ENCODE data around the gene MTMR4.
"Not testable (repeated sequence)": the region's sequence is repeated elsewhere in the genome, so short reads cannot be mapped to it uniquely, and the experiment has no call there.

MTMR4 gene

DNA sequence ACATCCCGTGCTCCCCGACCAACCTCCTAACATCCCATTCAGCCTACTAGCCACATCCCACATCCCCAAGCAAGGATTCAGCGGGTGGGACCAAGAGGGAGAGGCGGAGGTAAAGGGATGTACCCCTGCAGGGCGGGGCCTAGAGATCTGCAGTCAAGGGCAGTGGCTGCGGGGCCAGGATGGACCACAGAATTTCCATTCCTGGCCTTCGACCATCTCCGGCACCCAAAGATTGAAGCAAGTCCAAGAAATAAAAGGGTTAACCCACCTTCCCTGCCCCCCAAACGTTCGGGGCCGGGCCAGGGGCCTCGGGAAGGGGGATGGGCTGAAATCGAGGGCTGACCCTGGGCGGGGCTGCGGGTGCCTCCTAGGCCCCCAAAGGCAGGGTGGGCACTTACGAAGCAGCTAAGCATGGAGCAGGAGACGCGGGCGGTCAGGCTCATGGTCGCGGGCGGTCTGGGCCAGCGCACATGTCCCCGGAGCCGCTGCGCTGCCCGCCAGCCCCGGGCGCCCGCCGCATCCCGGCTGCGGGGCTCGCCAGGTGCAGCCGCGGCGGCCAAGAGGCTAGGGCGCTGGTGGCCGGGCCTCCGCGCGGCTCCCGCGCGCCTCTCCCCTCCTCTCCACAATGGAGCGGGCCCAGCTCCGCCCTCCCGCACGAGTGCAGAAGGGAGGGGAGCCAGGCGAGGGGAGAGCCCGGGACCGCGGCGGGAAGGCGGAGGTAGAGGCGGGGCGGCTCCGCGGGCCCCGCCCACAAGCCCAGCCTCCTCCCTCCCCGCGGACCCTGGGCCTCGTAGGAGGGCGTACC lies at the start of gene MTMR4:
MTMR4 (minus strand) TSS at position 674 of the 805 bp plus-strand sequence; CDS start at position 443, 231 bp downstream.
- DNase-seq = peak; percentile 73 to 78

DNA sequence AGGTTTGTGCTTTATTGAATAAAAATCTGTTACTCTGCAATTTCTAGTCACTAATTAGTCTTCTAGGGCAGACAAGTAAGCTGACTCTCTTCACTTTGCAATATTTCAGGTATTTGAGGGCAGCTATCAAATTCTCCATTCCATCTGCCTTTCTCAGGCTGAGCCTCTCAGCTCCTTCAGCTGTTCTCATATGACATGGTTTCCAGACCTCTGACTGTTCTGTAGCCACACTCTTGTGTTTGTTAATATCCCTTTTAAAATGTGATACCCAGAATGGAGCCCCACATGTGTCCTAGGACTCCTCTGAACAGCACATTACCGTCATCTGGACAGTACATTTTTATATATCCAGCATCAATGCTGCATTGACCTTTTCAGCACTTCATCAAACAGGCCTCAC lies 46.1 kb upstream of the MTMR4 start:
- DNase-seq = no peak

DNA sequence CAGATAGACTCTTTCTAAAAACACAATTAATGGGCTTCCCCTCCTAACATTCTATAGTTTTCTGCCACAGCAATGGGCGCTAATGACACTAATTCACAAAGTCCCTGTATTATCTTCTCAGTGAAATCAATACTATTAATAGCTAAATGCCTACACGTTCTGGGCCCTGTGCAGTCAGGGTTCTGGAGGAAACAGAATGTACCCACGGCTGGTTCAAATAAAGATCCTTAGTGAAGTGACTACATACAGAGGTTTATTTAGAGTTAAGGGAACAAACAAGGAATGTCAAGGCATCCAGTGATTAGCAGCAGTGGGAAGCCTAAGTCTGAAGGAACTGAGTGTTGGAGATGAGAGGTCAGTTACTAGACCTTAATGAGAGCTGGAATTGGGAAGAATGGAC lies 43.5 kb upstream of the MTMR4 start:
- DNase-seq = no peak

DNA sequence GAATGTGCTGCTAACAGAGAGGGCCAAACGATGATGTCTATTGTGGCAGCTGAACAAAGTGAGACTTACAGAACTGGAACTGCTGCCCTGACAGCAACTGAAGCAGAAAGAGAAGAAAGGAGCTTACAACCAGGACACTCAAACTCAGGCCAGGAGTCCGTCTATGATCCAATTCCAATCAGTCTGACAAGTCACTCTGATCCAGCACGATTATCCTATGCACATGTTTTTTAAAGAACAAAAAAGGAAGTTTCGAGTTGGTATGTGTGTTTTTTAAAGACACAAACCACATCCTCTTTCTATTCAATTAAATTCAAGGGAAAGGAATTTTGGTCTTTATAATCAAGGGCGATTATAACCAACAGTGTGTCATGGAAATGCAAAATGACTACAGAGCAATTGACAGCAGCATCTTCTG lies 42.4 kb upstream of the MTMR4 start:
- DNase-seq = no peak

DNA sequence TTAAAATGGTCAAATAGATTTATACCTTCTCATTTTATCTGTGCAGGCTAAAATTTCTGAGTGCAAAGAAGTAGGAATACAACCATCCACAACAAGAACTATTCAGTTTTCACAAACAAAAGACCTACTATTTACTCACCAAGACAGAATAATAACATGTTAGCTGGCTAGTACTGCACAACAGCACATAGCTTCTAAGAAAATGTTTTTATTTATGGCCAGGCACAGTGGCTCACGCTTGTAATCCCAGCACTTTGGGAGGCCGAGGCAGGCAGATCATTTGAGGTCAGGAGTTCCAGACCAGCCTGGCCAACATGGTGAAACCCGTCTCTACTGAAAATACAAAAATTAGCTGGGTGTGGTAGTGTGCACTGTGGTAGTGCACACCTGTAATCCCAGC lies 40.7 kb upstream of the MTMR4 start:
- not testable (repeated sequence) for DNase-seq

DNA sequence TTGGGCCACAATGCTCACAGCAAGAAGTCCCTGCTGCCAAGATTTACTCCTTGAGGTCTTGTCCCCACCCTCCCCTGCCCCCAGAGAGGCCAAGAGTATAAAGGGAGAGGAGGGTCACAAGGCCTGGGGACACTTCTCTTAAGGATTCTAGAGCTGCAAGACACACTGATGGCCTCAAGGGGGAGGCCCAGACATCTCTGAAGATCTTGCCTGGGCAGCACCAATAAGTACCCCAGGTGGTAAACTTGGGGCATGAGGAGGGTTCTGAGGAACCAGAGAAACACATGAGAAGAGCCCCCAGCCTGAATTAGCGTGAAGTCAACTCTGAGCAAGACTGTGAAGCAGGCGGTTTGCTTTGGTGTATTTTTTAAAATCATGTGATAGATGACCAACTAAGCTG lies 26.8 kb upstream of the MTMR4 start:
- no peak for DNase-seq

DNA sequence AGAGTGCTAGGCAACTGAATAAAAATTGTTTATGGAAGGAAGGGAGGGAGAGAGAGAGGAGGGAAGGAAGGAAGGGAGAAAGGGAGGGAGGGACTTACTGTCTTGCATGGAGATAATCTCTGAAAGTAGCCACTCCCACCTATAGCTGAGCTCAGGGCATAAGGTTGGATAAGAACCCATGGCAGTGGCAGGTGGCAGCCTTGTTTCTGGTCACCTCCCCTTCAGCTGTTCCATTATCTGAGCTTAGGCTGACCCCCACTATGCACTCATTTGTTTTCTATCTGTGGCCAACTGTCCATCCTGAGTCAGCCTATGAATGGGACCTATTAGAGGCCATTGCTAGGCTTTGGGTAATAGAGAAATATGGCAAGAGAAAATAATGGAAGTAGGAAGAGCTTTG lies 25.3 kb upstream of the MTMR4 start:
- no peak for DNase-seq

DNA sequence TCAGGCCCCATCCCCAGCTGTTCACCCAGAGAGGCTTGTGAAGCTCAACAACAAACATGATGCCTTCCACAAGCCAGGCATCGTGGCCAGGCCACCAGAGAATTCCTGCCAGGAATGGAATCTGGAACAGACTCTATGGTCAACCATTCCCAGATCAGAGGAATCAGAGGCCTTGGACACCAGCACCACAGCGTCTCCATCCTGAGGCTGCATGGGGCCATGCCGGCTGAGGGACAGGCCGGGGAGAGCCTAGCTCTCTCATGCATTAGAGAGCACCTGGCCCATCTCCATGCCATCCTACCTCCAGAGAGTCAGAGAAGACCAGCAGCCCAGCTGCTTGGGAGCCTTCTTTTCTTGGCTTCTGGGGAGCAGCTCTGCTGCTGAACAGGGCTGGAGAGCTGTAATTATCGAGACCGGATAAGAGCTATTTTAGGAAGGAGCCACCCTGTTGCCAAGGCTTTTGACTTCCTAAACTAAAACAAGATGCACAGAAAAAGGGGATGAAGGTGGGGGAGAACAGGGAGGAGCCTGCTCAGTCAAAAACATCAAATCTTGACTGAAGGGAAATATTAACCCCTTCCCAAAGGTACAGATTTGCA lies 24.5 kb upstream of the MTMR4 start:
- DNase-seq = no peak

DNA sequence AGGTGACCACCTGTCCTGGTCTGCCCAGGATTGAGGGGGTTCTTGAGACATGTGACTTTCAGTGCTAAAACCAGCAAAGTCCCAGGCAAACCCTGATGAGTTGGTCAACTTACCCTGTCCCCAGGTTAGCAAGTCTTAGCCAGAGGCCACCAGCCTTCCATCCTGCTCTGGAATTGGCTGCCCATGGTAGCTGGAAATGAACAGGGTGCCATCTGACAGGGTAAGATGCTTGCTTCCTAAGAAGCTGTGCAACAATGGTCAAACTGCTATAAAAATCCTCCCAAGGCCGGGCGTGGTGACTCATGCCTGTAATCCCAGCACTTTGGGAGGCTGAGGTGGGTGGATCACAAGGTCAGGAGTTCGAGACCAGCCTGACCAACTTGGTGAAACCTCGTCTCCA lies 22.8 kb upstream of the MTMR4 start:
- DNase-seq = no peak

DNA sequence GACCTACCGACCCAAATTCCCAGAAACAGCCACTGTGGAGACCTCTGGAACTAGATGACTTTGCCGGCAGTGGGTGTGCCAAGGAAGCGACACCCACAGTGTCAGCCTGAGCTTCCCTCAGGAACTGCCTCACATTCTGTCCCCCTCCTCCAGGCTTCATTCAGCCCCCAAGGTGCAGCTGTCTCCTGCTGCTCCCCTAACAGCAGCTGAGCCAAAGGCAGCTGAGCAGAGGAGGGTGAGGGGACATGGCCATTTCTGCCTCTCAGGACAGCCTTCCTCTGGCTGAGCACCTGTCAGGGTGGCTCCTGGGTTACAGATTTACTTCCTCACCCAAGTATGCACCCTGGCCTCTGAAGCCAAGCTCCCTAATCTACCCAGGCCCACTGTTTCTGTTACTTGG lies 22.1 kb upstream of the MTMR4 start:
- DNase-seq = no peak

DNA sequence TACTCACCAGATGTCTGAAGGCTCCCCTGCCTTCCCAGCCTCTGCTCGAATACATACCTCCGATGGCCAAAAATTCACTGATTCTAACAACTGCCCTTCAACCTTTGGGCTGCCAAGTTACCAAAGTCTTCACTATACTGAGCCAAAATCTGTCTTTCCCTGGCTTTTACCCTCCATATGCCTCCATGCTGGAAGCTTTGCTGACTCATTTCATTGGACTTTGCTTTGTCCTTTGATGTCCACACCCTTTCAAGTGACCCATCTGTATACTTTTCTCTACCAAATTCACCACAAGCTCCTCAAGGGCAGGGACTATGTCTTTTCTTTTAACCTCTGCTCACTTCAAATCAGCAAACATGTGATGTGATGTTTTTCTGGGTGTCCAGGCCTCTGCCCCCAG lies 21.0 kb upstream of the MTMR4 start:
- no peak for DNase-seq

DNA sequence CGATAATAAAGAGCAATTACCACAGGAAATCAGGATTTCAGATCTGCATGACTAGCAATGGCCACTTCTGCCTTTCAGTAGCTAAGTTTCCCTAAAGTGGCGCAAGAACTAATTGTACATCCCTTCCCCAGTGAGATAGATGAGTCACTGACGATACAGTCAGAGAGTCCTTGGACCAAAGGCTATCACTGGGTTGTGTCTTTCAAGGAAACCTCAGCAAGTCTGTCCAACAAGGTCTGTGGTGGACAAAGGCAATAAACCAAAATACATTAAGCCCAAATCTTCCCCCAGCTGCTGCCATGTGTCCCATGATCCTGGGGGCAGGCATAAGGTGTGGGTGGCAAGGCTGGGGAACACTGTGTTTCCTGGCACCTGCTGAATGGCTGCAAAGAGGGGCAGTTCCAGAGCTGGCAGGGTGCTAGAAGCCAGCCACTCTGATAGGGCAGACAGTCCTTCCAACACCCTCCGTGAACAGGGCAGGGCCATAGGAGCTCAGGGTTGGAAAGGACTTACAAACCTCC lies 20.5 kb upstream of the MTMR4 start:
- no peak for DNase-seq

DNA sequence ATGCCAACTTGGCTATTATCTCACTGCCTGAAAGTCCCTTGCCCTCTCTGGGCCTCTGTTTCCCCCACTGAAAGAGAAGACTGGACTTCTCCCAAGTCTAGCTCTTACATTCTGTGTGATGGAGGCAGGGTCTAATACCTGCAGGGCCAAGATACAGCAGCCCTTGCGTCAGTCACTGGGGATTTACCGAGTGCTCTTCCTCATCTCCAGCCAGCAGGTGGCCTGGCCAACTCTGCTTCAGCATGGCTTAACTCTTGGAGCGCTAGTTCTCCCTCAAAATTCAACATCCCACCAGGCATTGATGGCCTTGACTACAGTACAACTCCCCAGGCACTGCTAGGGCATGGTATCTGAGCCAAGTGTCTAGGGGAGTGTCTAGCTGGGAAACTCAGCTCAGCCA lies 19.9 kb upstream of the MTMR4 start:
- no peak for DNase-seq

DNA sequence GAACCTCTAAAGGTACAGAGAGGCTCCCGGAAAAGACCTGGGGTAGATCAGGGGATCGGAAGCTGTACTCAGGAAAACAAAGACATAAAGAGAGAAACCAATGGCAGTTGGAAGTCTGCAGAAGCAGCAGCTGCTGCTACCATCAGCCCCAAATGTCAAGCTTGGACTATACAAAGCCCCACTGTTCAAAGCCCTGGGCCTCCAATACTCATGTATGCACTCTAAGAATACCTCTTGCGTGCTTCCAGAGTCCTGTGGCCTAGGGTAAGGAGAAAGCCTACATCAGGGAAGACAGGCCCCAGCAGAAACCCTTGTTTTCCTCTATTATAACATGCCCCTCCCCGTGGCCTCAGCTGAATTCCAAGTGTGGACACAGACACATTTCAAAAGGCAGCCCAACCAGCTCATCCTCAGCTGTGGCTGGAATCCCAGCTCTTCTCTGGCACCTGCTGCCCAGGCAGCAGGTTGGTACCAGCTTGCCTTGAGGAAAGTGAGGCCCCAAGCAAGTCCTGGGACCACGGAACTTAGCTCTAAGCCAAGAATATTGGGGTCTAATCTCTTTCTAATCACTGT lies 19.3 kb upstream of the MTMR4 start:
- DNase-seq = no peak

DNA sequence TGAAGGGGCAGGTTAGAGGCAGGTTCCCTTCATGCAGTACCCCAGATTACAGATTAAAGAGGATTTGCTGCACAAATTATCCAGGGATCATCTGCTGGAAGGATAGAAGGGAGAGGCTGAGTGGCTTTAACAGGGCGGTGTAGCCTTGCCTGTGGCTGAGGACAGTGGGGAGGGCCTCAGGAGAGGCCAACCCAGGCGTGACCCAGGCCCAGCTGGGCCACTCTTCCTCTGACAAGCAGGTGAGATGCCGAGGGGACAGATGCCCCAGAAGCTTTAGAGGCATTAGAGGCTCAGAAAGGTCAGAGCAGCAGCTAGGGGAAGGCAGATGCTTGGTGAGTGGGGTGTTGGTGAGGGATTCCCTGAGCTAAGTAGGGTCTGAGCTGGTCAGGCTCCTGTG lies 18.1 kb upstream of the MTMR4 start:
- no peak for DNase-seq

DNA sequence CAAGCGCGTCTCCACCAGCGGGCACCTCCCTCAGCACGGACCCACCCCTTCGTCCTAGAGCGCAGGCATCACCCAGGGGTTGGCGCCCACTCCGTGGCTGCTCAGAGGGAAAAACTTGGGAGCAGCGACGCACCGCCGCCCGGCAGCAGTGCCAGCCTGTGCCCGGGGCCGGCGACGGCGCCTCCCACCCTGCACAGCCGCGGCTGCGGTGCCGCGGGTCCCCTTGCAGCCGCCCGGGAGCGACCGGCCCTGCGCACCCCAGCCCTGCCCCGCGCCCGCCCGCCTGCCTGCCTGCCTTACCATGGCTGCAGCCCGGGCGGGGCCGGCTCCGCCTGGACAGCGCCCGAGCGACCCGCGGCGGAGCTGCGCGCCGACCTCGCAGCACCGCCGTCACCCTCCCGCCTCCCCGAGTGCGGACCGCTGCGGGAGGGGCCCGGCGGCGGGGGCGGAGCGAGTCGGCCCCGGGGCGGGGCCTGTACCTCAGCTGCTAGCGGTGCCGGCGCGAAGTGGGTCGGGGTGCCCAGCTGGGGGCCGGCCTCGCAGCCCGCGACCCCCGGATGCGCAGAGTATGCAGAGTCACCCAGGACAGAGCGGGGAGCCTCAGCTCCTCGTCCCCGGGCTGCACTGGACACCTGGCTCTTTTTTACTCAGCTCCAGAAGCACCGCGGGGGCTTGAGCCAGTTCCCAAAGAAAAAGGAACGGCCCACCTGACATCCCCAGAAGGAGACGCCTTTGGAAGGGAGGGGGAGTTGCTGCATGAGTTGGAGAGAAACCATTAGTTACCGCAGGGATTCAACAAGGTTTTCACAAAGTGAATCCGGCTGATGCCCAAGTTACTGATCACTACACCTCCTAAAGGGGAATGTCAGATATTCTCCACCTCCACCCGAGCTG lies 17.5 kb upstream of the MTMR4 start:
- DNase-seq = peak; percentile 56 to 63

DNA sequence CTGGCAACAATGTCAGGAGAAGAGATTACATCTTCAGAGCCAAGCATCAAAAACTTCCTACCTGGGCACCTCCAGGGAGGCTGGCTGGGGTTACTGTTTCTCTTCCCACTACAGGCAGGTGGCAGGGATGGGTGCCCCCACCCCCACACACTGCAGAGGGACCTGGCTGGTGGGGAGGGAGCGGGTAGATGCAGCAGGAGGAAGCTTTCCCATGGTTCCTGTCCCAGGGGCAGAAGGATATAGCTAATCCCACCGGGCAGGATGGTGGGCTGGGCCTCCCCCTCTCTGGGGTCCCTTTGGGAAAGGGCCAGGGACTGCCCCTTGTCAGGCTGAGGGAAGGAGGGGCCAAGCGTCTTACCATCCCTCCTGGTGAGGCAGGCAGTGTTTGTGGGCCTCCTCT lies 16.7 kb upstream of the MTMR4 start:
- no peak for DNase-seq

DNA sequence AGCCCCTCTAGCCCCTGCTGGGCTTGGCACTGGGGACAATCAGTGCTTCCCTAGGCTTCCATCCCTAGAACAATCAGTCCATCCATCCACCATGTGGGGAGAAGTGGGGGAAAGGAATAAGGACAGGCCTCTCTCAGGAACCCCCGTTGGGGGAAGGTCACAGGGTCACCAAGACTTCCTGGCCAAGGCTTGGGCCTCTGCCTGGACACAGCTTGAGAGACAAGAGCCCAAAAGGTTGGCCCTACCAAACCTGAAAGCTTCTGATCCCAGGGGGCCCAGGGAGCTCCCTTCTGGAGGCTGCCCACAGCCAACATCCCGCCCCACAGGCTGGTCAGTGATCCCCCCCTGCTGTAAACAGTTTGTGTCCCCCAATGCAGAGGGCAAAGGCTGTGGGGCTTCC lies 16.2 kb upstream of the MTMR4 start:
- no peak for DNase-seq

DNA sequence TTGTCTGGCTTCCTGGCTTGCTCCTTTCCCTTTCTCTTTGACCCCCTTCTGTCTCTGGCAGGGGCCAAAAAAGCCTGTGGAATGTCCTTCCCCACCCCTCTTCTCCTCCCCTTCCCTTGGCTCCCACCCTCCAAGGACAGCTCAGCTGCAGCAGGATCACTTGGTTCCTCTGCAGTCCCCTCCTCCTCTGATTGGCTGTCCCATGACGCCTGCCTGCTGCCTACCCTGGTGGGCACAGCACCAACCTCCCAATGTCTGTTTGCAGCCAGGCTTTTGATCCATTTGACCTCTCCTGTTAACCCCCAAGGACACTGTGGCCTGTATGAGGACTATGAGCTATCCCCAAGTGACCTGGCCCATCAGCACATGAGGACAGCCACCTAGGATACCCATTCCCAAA lies 14.8 kb upstream of the MTMR4 start:
- DNase-seq = no peak

DNA sequence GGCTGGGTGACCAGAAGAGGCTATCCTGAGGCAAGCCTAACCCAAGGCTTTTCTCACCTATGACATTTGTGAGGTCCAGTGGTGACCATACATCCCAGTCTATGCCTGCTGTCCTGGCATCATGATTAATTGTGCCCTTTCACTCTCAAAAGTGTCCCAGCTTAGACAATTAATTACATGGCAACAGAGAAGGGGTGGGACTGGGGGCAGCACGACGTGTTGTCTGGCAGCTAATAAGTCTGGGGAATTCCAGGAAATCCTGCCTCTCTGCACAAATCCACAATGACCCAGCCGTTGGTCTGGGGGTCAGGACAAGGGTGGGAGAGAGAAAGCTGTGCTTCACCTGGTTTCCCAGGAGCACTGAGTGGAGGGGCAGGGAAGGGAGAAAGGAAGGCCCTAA lies 14.0 kb upstream of the MTMR4 start:
- no peak for DNase-seq

DNA sequence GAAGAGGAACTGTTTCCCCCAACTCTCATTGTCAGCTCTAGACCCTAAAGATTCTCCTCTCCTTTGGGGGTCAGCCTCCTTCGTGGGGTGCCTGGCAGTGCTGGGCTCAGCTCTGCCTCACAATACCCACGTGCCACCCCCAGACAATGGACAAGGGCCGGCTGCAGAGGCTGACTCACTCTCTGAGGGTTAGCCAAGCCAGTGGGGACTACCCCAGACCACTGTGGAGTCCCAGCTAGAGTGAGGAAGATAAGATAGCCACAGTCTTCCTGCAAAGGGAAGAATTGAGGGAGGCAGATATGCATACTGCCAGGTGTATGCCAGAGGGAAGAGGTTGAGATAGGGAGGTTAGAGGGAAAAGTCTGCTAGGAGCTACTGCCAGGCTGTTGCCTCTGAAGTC lies 13.5 kb upstream of the MTMR4 start:
- no peak for DNase-seq

DNA sequence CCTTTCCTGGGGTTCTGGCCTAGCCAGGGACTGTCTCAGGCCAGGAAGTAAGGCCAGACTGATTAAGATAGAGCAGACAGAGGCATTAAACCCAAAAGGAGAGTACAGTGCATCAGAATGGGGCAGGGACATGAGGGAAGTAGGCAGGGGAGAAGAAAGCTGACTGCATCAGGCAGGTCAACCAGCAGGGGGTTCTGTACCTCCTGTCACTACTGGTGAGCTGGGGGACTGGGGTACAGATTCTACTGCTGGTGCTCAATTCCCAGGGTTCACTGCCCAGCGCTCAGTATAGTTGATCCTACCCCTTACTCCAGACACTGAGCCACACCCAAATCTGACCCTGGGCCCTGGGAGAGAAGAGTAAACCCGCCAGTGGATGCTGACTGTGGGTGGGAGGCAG lies 12.9 kb upstream of the MTMR4 start:
- no peak for DNase-seq

DNA sequence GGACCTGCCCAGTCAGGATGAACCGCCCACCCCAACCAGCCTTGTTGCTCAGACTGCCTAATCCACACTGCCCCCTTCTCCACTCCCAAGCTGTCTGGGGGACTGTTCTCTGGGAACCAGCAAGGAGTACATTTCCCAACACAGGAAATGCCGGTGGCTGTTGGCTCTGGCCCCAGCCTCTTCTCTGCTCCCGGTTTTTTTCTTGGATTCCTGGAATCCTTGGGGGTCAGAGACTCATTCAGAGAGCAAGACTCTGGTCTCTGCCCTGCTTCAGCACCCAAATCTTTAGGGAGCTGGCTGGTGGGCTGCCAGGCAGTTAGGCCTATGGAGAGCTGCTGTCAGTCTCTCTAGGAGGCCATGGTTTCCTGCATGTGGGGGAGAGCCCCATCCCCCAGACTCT lies 10.8 kb upstream of the MTMR4 start:
- no peak for DNase-seq
